Motor neuron (in vitro differentiated cells): Measurements from ENCODE around the gene CLASP1. TPM values are rescaled to one million over a fixed set of nuclear protein-coding genes. Genes with fewer than 3 reads are reported as not detected.
A peak's percentile ranks its signal among the peaks of the same experiment; 100 is the strongest.

Source experiments
- ATAC-seq, 8 experiments: fragments of 200-7000 bp; cut with Tn5 transposase; replicated peaks in 6 of 8; 2 replicates each; pipeline ENCODE4 v1.8.0; 2021; ENCODE audit warnings: mild to moderate bottlenecking in 8 of 8, moderate library complexity in 8 of 8
- H3K27ac ChIP-seq, 2 donors: fragments of 250-450 bp; sonication (Bioruptor Pico); 2 replicates each; pipeline ENCODE4 v1.9.0; 2021; ENCODE audit warnings: antibody characterized with exemption in 2 of 2, mild to moderate bottlenecking in 2 of 2, moderate library complexity in 1 of 2
- H3K4me1 ChIP-seq, 2 donors: fragments of 250-450 bp; sonication (Bioruptor Pico); replicated peaks in 1 of 2; 2 replicates each; pipeline ENCODE4 v1.6.1; 2021; ENCODE audit warnings: antibody characterized with exemption in 2 of 2, mild to moderate bottlenecking in 2 of 2, moderate library complexity in 1 of 2
- H3K4me3 ChIP-seq, 5 donors: fragments of 250-450 bp; sonication (Bioruptor Pico); 2 replicates each; pipeline ENCODE4 v1.9.0; 2021; ENCODE audit warnings: antibody characterized with exemption in 5 of 5, mild to moderate bottlenecking in 5 of 5, moderate library complexity in 4 of 5
- WGBS, 10 experiments: fragments of 450-650 bp; shearing (Covaris generic); methylation state at CpG; one replicate each; pipeline ENCODE4 v1.0.0; 2022; 5-methylcytosine and 5-hydroxymethylcytosine counted together
- in situ Hi-C, 9 experiments: fragments of 400-800 bp; cut with MboI; loops; one replicate each; pipeline ENCODE4 v1.15.0; 2021; ENCODE audit warnings: low sequenced_read_pairs in 9 of 9, low pct_unique_long_range_greater_than_20kb in 2 of 9; ENCODE audit not compliant: unreplicated experiment in 9 of 9
- total RNA-seq, 8 experiments: library from RNA; unstranded; fragments of 300-600 nt; gene quantifications; 2 replicates each; pipeline versions ENCODE4 v1.2.3 to v1.2.4, GENCODE V29; 2022

Gene CLASP1
- total RNA-seq, 8 experiments from 2014 or later: 36.3 to 66.7 (median 54.6) TPM

DNA sequence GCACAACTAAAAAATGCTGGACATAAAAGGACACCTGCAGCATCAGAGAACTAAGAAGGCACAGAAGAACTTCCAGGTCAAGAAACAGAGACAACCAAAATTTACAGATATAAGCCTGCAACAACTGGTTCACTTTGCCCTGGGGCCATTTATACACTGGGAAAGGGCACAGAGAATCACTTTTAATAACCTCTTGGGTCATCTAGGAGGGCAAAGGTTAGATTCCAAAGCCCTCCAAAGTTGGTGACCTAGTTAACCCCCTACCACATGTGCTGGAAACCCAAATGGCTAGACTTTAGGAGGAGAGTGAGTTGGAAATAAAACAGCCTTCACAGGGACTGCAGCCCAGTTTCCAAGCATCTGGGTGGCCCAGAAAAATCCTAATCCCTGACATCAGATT lies 115.3 kb downstream of the CLASP1 start:
- in situ Hi-C loops: loop anchor here in 2 of 9 experiments (25.0 kb wide), 1 partner anchor 178 kb away; no protein-coding TSS in a partner anchor
- Histone ChIP-seq H3K4me1 (peaks cover 29 to 30% of the 10 kb centered on the region in 2 donors), H3K27ac (no peak overlapping the region), H3K4me3 (no peak overlapping the region)
- ATAC-seq: no peak

DNA sequence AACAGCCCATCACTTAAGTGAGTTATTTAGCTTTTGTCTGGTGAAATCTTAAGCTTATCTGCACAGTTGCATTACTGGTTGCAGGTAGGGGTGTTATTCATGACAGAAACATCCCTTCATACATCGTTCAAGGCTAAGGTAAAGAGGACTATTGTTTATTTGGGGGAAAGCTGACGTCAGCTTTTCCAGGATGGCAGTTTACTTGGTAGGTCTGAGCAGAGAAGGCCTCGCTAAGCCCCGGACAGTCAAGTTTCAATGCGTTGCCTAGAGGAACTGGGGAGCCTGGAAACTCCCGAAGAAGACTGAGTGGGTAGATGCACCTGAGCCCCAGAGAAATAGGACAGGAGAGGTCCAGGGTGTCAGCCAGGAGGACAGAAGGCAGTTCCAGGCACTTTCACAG lies 116.4 kb downstream of the CLASP1 start:
- in situ Hi-C loops: loop anchor here in 2 of 9 experiments (25.0 kb wide), 1 partner anchor 179 kb away; no protein-coding TSS in a partner anchor
- ATAC-seq: peak in 5 of 8 experiments; percentile 3 to 13 (median 7)
- Histone ChIP-seq H3K4me1 (peaks cover 33% of the 10 kb centered on the region in 2 donors), H3K4me3 (no peak overlapping the region), H3K27ac (peak overlapping the region in 1 of 2 donors; percentile 40)
- WGBS, 10 experiments: 0 to 80% (median 18%) methylated on average over 1 to 6 of the region's 6 CpGs; no CpG with 5 or more reads in 2 of the 10 experiments

DNA sequence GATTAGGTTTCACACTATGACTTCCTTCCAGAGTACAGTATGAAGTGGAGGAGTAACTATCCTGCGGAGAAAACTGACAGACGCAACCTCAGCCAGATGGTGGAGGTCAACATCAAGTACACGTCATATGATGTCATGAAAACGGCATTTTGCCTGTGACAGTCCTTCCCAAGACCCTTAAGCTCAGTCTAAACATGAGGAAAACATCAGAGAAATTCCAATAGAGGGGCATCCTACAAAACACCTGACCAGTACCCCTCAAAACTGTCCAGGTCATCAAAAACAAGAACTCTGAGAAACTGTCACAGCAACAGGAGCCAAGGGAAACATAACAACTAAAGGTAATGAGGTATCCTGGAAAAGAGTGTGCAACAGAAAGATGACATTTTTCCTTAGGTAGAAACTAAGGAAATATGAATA lies 116.9 kb downstream of the CLASP1 start:
- 6 to 80% (median 50%) methylated on average over 1 to 4 of the region's 4 CpGs; no CpG with 5 or more reads in 1 of the 10 experiments for WGBS, 10 experiments
- H3K4me1 ChIP-seq: peaks cover 33% of the 10 kb centered on the region in 2 donors
- in situ Hi-C loops: loop anchor here in 2 of 9 experiments (25.0 kb wide), 1 partner anchor 180 kb away; no protein-coding TSS in a partner anchor
- no peak overlapping the region for H3K27ac ChIP-seq
- no peak for ATAC-seq
- H3K4me3 ChIP-seq: no peak overlapping the region

DNA sequence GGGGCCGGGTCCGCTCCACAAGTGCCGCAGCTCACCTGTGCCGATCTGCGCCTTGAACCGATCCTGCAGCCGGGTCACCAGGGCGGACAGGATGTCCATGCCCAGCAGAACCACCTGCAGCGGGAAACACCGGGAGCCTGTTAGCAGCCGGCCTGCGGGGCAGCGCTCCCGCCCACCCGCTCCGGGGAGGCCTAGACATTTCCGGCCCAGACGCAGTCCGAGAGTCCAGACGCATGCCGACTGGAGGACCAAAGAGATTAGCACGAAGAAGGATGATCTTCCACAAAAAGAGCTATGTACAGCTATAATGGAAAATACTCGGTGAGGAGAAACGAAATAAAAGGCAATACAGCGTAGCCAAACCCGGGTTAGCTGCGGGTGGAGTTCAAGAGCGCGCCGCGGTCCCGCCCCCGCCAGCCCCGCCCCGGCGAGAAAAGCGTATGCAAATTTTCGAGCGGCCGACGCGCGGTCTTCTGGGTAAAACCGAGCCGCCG lies 119.0 kb downstream of the CLASP1 start:
- ATAC-seq: peak; percentile 47 to 74 (median 66)
- Histone ChIP-seq H3K4me3 (peak overlapping the region; percentile 48 to 66 (median 53)), H3K27ac (peak overlapping the region; percentile 100), H3K4me1 (peaks cover 33% of the 10 kb centered on the region in 2 donors)
- 0% methylated on average over 3 to 9 of the region's 46 CpGs; no CpG with 5 or more reads in 6 of the 10 experiments for WGBS, 10 experiments
- in situ Hi-C loops: loop anchor here in 2 of 9 experiments (25.0 kb wide), 1 partner anchor 182 kb away; no protein-coding TSS in a partner anchor

DNA sequence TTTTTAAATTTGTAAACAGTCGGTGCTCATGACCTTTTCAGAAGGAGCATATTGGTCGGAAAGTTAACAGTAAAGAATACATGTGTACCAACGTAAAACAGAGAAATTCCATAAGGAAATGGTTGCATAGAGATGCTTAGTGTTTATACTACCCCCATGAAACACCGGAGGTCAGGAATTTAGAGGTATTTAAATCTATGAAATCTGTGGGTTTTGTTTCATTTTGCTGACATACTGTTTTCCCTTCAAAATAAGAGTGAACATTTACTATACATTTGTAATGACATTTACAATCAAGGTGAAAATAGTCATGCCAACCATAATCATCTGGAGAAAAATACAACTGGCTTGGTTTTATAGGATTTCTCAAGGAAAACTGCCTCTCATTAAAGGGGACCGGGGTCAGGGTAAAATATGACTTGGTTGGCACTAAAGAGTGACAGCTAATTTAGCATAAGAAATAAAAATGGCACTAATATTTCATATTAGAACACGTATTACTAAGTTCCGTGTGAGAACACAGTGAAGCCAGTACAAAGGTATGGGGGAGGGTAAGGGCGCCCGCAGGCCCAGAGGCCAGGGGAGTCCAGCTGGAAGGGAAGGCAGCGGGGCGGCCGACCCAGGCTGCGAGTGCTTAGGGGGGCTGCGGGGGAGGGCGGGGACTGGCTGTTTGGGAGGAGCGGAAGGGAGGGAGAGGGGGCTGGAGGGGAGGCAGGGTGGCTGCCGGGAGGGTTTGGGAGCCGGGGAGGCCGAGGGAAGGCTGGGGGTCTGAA lies 119.6 kb downstream of the CLASP1 start:
- Histone ChIP-seq H3K27ac (peak overlapping the region; percentile 100), H3K4me1 (peaks cover 33% of the 10 kb centered on the region in 2 donors), H3K4me3 (peak overlapping the region; percentile 48 to 66 (median 53))
- in situ Hi-C loops: loop anchor here in 2 of 9 experiments (25.0 kb wide), 1 partner anchor 183 kb away; no protein-coding TSS in a partner anchor
- WGBS, 10 experiments: 19 to 44% (median 34%) methylated on average over 3 to 7 of the region's 19 CpGs; no CpG with 5 or more reads in 1 of the 10 experiments
- peak in 7 of 8 experiments; percentile 1 to 57 (median 49) for ATAC-seq

DNA sequence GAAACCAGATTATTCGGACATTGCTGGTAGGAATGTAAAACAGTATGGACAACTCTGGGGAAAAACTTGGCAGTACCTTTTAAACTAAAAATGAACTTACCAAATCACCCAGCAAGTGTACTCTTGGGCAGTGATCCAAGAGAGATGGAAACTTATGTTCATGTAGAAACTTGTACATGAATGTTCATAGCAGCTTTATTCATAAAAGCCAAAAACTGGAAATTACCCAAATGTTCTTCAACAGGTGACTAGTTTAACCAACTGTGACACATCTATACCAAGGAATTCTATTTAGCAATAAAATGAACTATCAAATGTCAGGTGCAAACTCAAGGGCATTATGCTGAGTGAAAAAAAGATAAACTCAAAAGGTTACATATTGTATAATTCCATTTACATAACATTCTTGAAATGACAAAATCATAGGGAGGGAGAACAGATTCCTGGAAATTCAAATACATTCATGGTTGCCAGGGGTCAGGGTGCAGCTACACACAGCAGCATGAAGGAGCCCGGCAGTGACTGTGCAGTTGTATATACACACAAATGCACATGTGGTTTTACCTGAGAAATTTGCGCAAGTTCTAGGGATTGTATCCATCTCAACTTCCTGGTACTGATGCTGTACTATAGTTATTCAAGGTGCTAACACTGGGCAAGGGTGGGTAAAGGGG lies 122.1 kb downstream of the CLASP1 start:
- in situ Hi-C loops: loop anchor here in 2 of 9 experiments (25.0 kb wide), 1 partner anchor 185 kb away; no protein-coding TSS in a partner anchor
- Histone ChIP-seq H3K27ac (no peak overlapping the region), H3K4me1 (peaks cover 12 to 16% of the 10 kb centered on the region in 2 donors), H3K4me3 (no peak overlapping the region)
- ATAC-seq: peak in 2 of 8 experiments; percentile 1
- 13 to 100% (median 92%) methylated on average over 1 to 3 of the region's 3 CpGs; no CpG with 5 or more reads in 1 of the 10 experiments for WGBS, 10 experiments

DNA sequence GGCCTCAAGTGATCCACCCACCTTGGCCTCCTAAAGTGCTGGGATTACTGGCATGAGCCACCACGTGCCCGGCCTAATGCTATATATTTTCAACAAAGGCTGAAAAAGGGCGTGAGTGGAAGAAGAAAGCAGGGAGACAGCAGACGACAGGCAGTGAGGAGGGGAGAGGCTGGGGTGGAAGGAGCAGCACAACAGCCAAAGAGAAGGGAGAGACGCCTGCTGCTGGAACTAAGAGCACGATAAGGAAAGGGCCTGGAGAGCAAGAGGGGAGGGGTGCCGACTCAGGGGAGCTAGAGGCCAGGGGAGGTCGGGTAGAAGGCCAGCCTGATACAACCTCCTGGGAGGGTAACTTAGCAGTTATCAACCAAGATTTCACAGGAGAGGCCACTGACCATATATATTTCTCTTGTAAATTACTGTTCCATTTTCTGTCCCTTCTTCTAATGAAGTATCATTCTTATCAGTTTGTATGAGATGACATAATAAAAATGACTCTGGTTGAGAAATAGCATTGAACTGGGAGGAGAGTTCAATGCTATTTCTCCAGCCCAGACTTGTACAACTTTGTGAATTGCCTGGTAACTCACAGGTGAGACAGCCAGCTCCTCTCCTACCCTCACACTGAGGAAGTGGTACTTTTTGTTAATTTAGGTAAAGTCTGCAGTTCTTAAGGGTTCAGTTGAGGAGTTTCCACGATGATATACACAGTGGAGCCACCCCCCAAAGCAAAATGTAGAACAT lies 124.4 kb downstream of the CLASP1 start:
- ATAC-seq: no peak
- no peak overlapping the region for H3K4me3 ChIP-seq
- no peak overlapping the region for H3K27ac ChIP-seq
- 25 to 100% (median 81%) methylated on average over 1 to 8 of the region's 9 CpGs; no CpG with 5 or more reads in 3 of the 10 experiments for WGBS, 10 experiments
- in situ Hi-C loops: loop anchor here in 2 of 9 experiments (25.0 kb wide), 1 partner anchor 187 kb away; no protein-coding TSS in a partner anchor
- H3K4me1 ChIP-seq: peaks cover 18 to 19% of the 10 kb centered on the region in 2 donors

DNA sequence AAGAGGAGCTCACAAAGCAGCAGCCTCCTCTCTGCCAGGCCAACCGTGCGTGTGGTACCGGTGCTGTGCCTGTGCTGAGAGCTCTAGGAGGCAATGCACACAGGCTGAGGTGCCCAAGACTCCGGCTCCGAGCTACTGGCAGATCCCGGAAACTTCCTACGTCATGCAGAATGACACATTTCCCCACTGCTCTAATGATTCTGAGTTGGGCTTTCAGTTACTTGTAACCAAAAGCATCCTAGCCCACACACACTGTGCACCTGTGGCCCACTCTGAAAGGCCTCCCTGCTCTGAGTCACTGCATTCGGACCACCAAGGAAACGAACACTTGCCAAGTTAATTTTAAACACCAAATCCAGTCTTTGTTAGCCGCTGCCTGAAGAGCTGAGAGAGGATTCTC lies 127.9 kb downstream of the CLASP1 start:
- 40 to 100% (median 86%) methylated on average over 1 to 9 of the region's 10 CpGs; no CpG with 5 or more reads in 3 of the 10 experiments for WGBS, 10 experiments
- Histone ChIP-seq H3K4me3 (no peak overlapping the region), H3K4me1 (peaks cover 21 to 23% of the 10 kb centered on the region in 2 donors), H3K27ac (no peak overlapping the region)
- ATAC-seq: peak in 4 of 8 experiments; percentile 19 to 65 (median 42)
- in situ Hi-C loops: no loop called here

DNA sequence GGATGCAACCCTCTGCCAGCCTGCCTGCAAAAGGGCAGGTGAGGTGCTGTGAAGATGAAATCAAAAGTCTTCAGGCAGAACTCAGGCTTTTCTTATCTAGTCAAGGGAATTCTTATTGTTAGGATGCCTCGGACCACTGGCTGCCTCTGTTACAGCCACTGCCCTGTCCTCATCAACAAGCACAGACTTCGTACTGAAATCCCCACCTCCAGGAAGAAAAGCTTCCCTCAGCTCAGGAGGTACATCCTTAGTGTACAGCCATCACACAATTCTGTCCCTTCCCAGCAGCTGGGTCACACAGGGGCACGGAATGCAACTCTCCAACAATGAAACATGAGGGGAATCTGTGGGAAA lies 128.6 kb downstream of the CLASP1 start:
- WGBS, 10 experiments: 60 to 100% (median 73%) methylated on average over 1 to 3 of the region's 3 CpGs; no CpG with 5 or more reads in 4 of the 10 experiments
- peak in 2 of 8 experiments; percentile 7 to 15 for ATAC-seq
- in situ Hi-C loops: no loop called here
- Histone ChIP-seq H3K4me1 (peaks cover 21 to 23% of the 10 kb centered on the region in 2 donors), H3K27ac (no peak overlapping the region), H3K4me3 (no peak overlapping the region)

DNA sequence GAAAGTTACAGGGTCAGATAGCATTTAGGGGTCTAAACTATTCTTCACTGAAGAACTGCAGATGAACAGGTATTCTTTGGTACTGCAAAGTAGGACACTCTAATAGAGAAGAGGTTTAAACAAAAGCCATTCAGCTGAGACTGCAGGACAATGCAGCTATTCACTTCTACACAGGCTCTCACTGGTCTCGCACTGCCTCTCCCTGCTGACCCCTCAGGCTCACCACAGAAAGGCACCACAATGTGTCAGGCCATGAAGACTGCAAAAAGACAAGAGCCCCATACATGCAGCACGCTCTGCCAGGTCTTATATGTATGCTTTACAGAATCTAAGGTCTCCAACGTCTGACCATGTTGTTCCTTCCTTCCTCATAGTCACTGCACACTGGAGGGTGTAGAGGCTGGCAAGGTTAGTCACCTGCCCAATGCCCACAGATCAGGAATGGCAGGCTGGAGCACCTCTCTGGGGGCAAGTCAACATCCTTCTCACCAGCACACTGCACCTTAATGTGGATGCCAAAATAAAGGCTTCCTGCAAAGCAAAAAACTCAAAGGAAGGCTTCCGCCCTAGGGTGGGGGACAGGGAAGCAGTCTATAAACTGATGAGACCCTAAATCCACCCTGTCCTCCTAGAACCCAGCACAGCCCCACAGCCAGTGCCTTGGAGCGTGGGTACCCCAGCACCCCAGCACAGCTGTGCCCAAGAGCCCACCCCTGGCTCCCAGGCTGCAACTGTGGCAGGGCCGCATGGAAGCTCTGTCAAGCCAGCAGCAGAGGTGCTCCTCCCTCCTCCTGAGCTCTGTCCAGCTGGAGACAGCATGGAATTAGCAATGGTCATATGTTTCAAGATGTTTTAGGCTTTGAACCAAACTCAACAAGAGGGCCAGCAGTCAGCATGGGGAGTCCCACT lies 129.3 kb downstream of the CLASP1 start:
- Histone ChIP-seq H3K4me1 (peaks cover 21 to 23% of the 10 kb centered on the region in 2 donors), H3K27ac (peak overlapping the region in 1 of 2 donors; percentile 6)
- ATAC-seq: peak; percentile 44 to 94 (median 86)

DNA sequence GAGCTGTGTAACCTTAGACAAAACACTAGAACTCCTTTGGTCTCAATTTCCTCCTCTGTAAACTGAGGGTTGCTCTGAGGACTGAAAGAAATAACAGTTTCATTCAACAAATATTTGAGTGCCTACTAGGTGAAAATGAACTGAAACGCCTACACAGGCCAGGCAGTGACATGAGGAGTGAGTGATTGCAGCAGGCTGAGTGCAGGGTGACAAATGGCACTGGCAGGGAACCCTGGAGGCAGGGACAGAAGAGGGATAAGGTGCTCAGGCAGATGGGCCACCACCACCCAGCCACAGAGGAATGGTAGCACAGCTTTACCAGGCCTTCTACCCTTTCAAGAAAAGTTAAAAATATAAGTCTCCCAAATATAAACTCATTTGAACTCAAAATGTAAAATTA lies 130.1 kb downstream of the CLASP1 start:
- Histone ChIP-seq H3K4me3 (no peak overlapping the region), H3K27ac (peak overlapping the region; percentile 6), H3K4me1 (peaks cover 21 to 23% of the 10 kb centered on the region in 2 donors)
- in situ Hi-C loops: no loop called here
- peak in 1 of 8 experiments; percentile 18 for ATAC-seq
- WGBS, 10 experiments: 25 to 83% (median 70%) methylated on average over 1 of the region's 1 CpG; no CpG with 5 or more reads in 5 of the 10 experiments

More for the DNA sequence above, 129.3 kb downstream of the CLASP1 start:
- 28 to 100% (median 58%) methylated on average over 1 to 3 of the region's 6 CpGs; no CpG with 5 or more reads in 4 of the 10 experiments for WGBS, 10 experiments
- in situ Hi-C loops: no loop called here
- no peak overlapping the region for H3K4me3 ChIP-seq
